ENCODE measurements around the gene LPA. TPM values are rescaled to one million over a fixed set of nuclear protein-coding genes. Genes with fewer than 3 reads are reported as not detected.
"Not testable (repeated sequence)": the region's sequence is repeated elsewhere in the genome, so short reads cannot be mapped to it uniquely, and the experiment has no call there.

LPA gene
- total and polyA plus RNA-seq, 2 of the 13 experiments (the other 11 are each of a cell fraction or from before 2014, with no cell fraction given) = not detected

GRCh38 chr6:160685762-160686450 lies 21.8 kb upstream of the LPA start:
- WGBS (ENCODE audit: low lambda C conversion rate) = 37% methylated on average over 5 of the region's 5 CpGs
- POLR2A ChIA-PET = no interaction called here
- H3K4me1 ChIP-seq (ENCODE audit: insufficient read depth, low read length) = no peaks in the 10 kb centered on the region
- no TSS peak for BruUV-seq (replicated peaks)
- TF ChIP-seq GMEB1 (CRISPR knock-in tag; IDR thresholded peaks at IDR 0.05; ENCODE audit: borderline replicate concordance) = no peak
- CTCF ChIA-PET (ENCODE audit: low intra/inter-chr PET ratio, low total read pairs) = no interaction called here
- ATAC-seq = no peak
- H4K20me1 ChIP-seq (ENCODE audit: insufficient read depth, low read length) = no peaks in the 10 kb centered on the region
- intact Hi-C loops (cut with micrococcal nuclease; ENCODE audit: unreplicated experiment) (no loop called here), in situ Hi-C loops (cut with HindIII; ENCODE audit: extremely low pct_ligation_motif_present, low pct_unique_long_range_greater_than_20kb) (no loop called here)
- no peak for FAIRE-seq
- H2AFZ ChIP-seq (ENCODE audit: low read length) = no peak overlapping the region
- no peaks in the 10 kb centered on the region for H3K9me3 ChIP-seq (ENCODE audit: low read length)
- H3K9ac ChIP-seq (ENCODE audit: insufficient read depth, low read depth, low read length) = no peak overlapping the region
- H3K27me3 ChIP-seq (ENCODE audit: control insufficient read depth in 1 of 2, insufficient read depth in 2 of 2, low read length in 2 of 2) = no peaks in the 10 kb centered on the region
- H3K4me3 ChIP-seq (replicated peaks in 1 of 3; ENCODE audit: insufficient read depth in 1 of 3, low read depth in 2 of 3, low read length in 3 of 3) = no peak overlapping the region
- H3K4me2 ChIP-seq (ENCODE audit: low read depth, low read length) = no peak overlapping the region
- no peaks in the 10 kb centered on the region for H3K36me3 ChIP-seq (replicated peaks in 1 of 2; ENCODE audit: control insufficient read depth in 1 of 2, insufficient read depth in 2 of 2, low read length in 2 of 2)
- DNase-seq (ENCODE audit: low spot score) = no peak
- no peaks in the 10 kb centered on the region for H3K79me2 ChIP-seq (ENCODE audit: insufficient read depth, low read length)
- no peak overlapping the region for H3K27ac ChIP-seq (ENCODE audit: extremely low read length, insufficient read depth, low read length)

GRCh38 chr6:160685101-160685761 lies 21.2 kb upstream of the LPA start:
- DNase-seq (ENCODE audit: low spot score); intact Hi-C loops (cut with micrococcal nuclease; ENCODE audit: unreplicated experiment); H3K9ac ChIP-seq (ENCODE audit: insufficient read depth, low read depth, low read length); H2AFZ ChIP-seq (ENCODE audit: low read length); ATAC-seq; H4K20me1 ChIP-seq (ENCODE audit: insufficient read depth, low read length); FAIRE-seq; in situ Hi-C loops (cut with HindIII; ENCODE audit: extremely low pct_ligation_motif_present, low pct_unique_long_range_greater_than_20kb); H3K27me3 ChIP-seq (ENCODE audit: control insufficient read depth in 1 of 2, insufficient read depth in 2 of 2, low read length in 2 of 2); H3K27ac ChIP-seq (ENCODE audit: extremely low read length, insufficient read depth, low read length); H3K4me1 ChIP-seq (ENCODE audit: insufficient read depth, low read length); H3K4me3 ChIP-seq (replicated peaks in 1 of 3; ENCODE audit: insufficient read depth in 1 of 3, low read depth in 2 of 3, low read length in 3 of 3); POLR2A ChIA-PET; H3K79me2 ChIP-seq (ENCODE audit: insufficient read depth, low read length); BruUV-seq (replicated peaks); H3K9me3 ChIP-seq (ENCODE audit: low read length); H3K4me2 ChIP-seq (ENCODE audit: low read depth, low read length); H3K36me3 ChIP-seq (replicated peaks in 1 of 2; ENCODE audit: control insufficient read depth in 1 of 2, insufficient read depth in 2 of 2, low read length in 2 of 2); CTCF ChIA-PET (ENCODE audit: low intra/inter-chr PET ratio, low total read pairs): not testable (repeated sequence)
- TF ChIP-seq ZNF687 (CRISPR knock-in tag; IDR thresholded peaks at IDR 0.05) (peak; percentile 28; the same call in 1 of the 2 replicates), ZMYM4 (CRISPR knock-in tag; IDR thresholded peaks at IDR 0.05) (peak; percentile 43; the same call in 1 of the 2 replicates)
- 94% methylated on average over 26 of the region's 32 CpGs for WGBS (ENCODE audit: low lambda C conversion rate)
